OCI-LY7 (cell line): ENCODE data around the gene DIAPH1.

Experiments used
- EZH2phosphoT487 ChIP-seq: fragments of 200-600 bp; sonication (generic); IDR thresholded peaks from 2 replicates; pipeline ENCODE4 v1.6.1; 2018; ENCODE audit warnings: low read depth, borderline replicate concordance, mild to moderate bottlenecking, mixed run types, antibody characterized with exemption, low read length, moderate library complexity, mixed read lengths
- TF ChIP-seq, protein P1 (sequence below): fragments of 200-600 bp; sonication (generic); conservative IDR thresholded peaks from 2 replicates; pipeline ENCODE4 v1.5.1; 2014; ENCODE audit warnings: mild to moderate bottlenecking, antibody characterized with exemption, low read length, moderate library complexity, mixed read lengths

DNA sequence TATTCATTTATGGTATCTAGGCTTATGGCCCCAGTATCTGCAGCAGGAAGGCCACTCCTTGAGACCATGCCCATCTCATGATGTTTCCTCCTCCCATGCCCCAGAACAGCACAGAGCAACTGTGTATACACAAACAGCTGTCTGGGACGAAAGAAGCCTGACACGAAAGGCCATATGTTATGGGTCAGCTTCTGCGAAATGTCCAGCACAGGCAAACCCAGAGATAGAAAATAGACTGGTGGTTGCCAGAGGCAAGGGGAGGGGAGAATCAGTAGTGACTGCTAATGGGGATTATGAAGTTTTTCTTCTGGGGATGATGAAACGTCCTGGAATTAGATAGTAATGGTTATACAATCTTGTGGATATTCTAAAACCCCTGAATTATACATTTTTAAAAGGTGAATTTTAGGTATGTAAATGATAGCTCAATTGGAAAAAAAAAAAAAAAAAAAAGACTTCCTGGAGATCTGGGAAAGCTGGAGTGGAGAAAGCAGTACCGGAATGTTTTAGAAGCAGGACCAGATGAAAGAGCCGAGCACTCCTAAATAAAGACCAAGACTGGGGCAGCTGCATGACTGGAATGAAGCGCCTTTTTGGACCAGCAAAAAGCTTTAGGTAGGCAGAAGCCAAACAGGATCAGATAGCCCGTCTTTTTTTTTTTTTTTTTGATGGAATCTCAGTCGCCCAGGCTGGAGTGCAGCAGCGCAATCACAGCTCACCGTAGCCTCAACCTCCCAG, 100.8 kb downstream of the DIAPH1 start:
- TF ChIP-seq, protein P1, sequence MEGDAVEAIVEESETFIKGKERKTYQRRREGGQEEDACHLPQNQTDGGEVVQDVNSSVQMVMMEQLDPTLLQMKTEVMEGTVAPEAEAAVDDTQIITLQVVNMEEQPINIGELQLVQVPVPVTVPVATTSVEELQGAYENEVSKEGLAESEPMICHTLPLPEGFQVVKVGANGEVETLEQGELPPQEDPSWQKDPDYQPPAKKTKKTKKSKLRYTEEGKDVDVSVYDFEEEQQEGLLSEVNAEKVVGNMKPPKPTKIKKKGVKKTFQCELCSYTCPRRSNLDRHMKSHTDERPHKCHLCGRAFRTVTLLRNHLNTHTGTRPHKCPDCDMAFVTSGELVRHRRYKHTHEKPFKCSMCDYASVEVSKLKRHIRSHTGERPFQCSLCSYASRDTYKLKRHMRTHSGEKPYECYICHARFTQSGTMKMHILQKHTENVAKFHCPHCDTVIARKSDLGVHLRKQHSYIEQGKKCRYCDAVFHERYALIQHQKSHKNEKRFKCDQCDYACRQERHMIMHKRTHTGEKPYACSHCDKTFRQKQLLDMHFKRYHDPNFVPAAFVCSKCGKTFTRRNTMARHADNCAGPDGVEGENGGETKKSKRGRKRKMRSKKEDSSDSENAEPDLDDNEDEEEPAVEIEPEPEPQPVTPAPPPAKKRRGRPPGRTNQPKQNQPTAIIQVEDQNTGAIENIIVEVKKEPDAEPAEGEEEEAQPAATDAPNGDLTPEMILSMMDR, result no peak
- TF ChIP-seq EZH2phosphoT487, result no peak
